H1 (cell line): ENCODE measurements around the gene THOP1. TPM values are rescaled to one million over a fixed set of nuclear protein-coding genes. Genes with fewer than 3 reads are reported as not detected.

Source experiments
- CTCF ChIA-PET: fragments of 300-600 bp; sonication (Branson Sonifier 250); formaldehyde crosslinking; loops from one replicate; lab custom pipeline; 2021; ENCODE audit not compliant: partially characterized antibody; lab: Charles Lee
- POLR2A ChIA-PET: fragments of 300-600 bp; sonication (Branson Sonifier 250); formaldehyde crosslinking; loops from one replicate; lab custom pipeline; 2021; ENCODE audit warnings: inconsistent platforms; ENCODE audit not compliant: partially characterized antibody; lab: Charles Lee
- DNase-seq, 2 experiments: peaks; one replicate each; pipeline versions ENCODE4 v3.0.0 to v3.0.0-alpha.2; 2010 to 2022; ENCODE audit warnings: low spot score in 2 of 2, low read depth in 1 of 2, mixed read lengths in 1 of 2
- FAIRE-seq: peaks from 2 replicates; lab custom pipeline; 2011; peaks lifted over from hg19 to GRCh38; lab: Jason Lieb, UNC
- H2AFZ ChIP-seq: 2 replicates; pipeline ENCODE4 v1.8.1; 2012; ENCODE audit warnings: low read length, inconsistent platforms
- H2AK5ac ChIP-seq: 2 replicates; pipeline ENCODE4 v1.6.1; 2013; ENCODE audit warnings: low read depth, low read length
- H2BK120ac ChIP-seq: replicated peaks from 2 replicates; pipeline ENCODE3; 2013; ENCODE audit warnings: low read depth, low read length, inconsistent platforms
- H2BK12ac ChIP-seq: 2 replicates; pipeline ENCODE4 v1.6.1; 2013; ENCODE audit warnings: low read depth, low read length
- H2BK15ac ChIP-seq: 2 replicates; pipeline ENCODE4 v1.6.1; 2013; ENCODE audit warnings: low read length
- H2BK20ac ChIP-seq: 2 replicates; pipeline ENCODE4 v1.6.1; 2013; ENCODE audit warnings: low read length
- H2BK5ac ChIP-seq: 2 replicates; pipeline ENCODE4 v1.6.1; 2013; ENCODE audit warnings: low read depth, low read length
- H3K14ac ChIP-seq: 2 replicates; pipeline ENCODE4 v1.6.1; 2013; ENCODE audit warnings: inconsistent platforms; ENCODE audit not compliant: insufficient read length
- H3K18ac ChIP-seq: 2 replicates; pipeline ENCODE4 v1.6.1; 2013; ENCODE audit warnings: low read length; ENCODE audit errors: extremely low read depth
- H3K23ac ChIP-seq: 2 replicates; pipeline ENCODE4 v1.6.1; 2013; ENCODE audit warnings: inconsistent platforms; ENCODE audit not compliant: insufficient read length
- H3K23me2 ChIP-seq: 2 replicates; pipeline ENCODE4 v1.6.1; 2013; ENCODE audit warnings: low read depth, low read length
- H3K27ac ChIP-seq: 2 replicates; pipeline ENCODE4 v1.6.1; 2011; ENCODE audit warnings: low read depth, low read length, inconsistent platforms
- H3K27me3 ChIP-seq, 4 experiments: replicated peaks in 1 of 4; 1 replicate in 1 of 4; 2 replicates in 3 of 4; pipeline versions ENCODE4 v1.6.1 to v1.8.1; 2011 to 2013; ENCODE audit warnings: low read length in 3 of 4, mild to moderate bottlenecking in 3 of 4, inconsistent platforms in 2 of 4, mixed read lengths in 2 of 4, moderate library complexity in 1 of 4; ENCODE audit not compliant: control insufficient read depth in 3 of 4, insufficient read depth in 3 of 4; ENCODE audit errors: extremely low read depth in 1 of 4
- H3K36me3 ChIP-seq, 4 experiments: 2 replicates each; pipeline versions ENCODE4 v1.6.1 to v1.8.1; 2011 to 2013; ENCODE audit warnings: mild to moderate bottlenecking in 4 of 4, low read length in 3 of 4, moderate library complexity in 2 of 4, control low read depth in 1 of 4, inconsistent platforms in 1 of 4; ENCODE audit not compliant: insufficient read depth in 4 of 4, control insufficient read depth in 2 of 4
- H3K4ac ChIP-seq: replicated peaks from 2 replicates; pipeline ENCODE3; 2013; ENCODE audit warnings: low read length, low read depth, mixed read lengths, inconsistent platforms; ENCODE audit not compliant: insufficient read length
- H3K4me1 ChIP-seq, 4 experiments: replicated peaks in 1 of 4; 1 replicate in 1 of 4; 2 replicates in 3 of 4; pipeline versions ENCODE4 v1.6.1 to v1.8.1; 2011 to 2013; ENCODE audit warnings: low read length in 3 of 4, inconsistent platforms in 2 of 4, mixed read lengths in 1 of 4; ENCODE audit not compliant: insufficient read depth in 4 of 4, control insufficient read depth in 3 of 4
- H3K4me2 ChIP-seq, 2 experiments: 2 replicates each; pipeline versions ENCODE4 v1.6.1 to v1.8.1; 2011 to 2013; ENCODE audit warnings: low read depth in 2 of 2, low read length in 2 of 2, control low read depth in 1 of 2, inconsistent platforms in 1 of 2, mild to moderate bottlenecking in 1 of 2; ENCODE audit not compliant: insufficient read depth in 1 of 2
- H3K4me3 ChIP-seq, 4 experiments: fragments of 200-600, 300-600 bp in 1 of 4; sonication (generic), shearing (Covaris generic), sonication (Bioruptor Twin) in 1 of 4; 2 replicates each; pipeline versions ENCODE4 v1.5.1 to v1.8.1; 2011 to 2016; ENCODE audit warnings: low read length in 4 of 4, low read depth in 3 of 4, control low read depth in 2 of 4, inconsistent platforms in 2 of 4, mild to moderate bottlenecking in 2 of 4, mixed read lengths in 1 of 4, moderate library complexity in 1 of 4; ENCODE audit not compliant: insufficient read depth in 2 of 4; ENCODE audit errors: extremely low read depth in 1 of 4
- H3K56ac ChIP-seq: replicated peaks from 2 replicates; pipeline ENCODE3; 2013; ENCODE audit warnings: low read depth, mild to moderate bottlenecking, mixed read lengths, low read length, inconsistent platforms; ENCODE audit not compliant: insufficient read length
- H3K79me1 ChIP-seq: 2 replicates; pipeline ENCODE4 v1.6.1; 2013; ENCODE audit warnings: low read depth, low read length, control low read depth
- H3K79me2 ChIP-seq, 2 experiments: 2 replicates each; pipeline versions ENCODE4 v1.6.1 to v1.8.1; 2012 to 2013; ENCODE audit warnings: low read length in 2 of 2, mild to moderate bottlenecking in 2 of 2, inconsistent platforms in 1 of 2; ENCODE audit not compliant: insufficient read depth in 2 of 2, control insufficient read depth in 1 of 2
- H3K9ac ChIP-seq, 4 experiments: replicated peaks in 1 of 4; 1 replicate in 1 of 4; 2 replicates in 3 of 4; pipeline versions ENCODE4 v1.6.1 to v1.8.1; 2011 to 2013; ENCODE audit warnings: low read depth in 3 of 4, low read length in 3 of 4, control low read depth in 2 of 4, mild to moderate bottlenecking in 2 of 4, moderate library complexity in 2 of 4, inconsistent platforms in 1 of 4; ENCODE audit errors: extremely low read depth in 1 of 4
- H3K9me3 ChIP-seq, 2 experiments: 2 replicates each; pipeline versions ENCODE4 v1.6.1 to v1.8.1; 2012 to 2013; ENCODE audit warnings: mild to moderate bottlenecking in 2 of 2, moderate library complexity in 2 of 2, control low read depth in 1 of 2, inconsistent platforms in 1 of 2, low read depth in 1 of 2, low read length in 1 of 2, mixed read lengths in 1 of 2; ENCODE audit not compliant: insufficient read depth in 2 of 2
- H4K20me1 ChIP-seq, 2 experiments: replicated peaks in 1 of 2; 2 replicates each; pipeline versions ENCODE3 to v1.8.1; 2011 to 2013; ENCODE audit warnings: inconsistent platforms in 2 of 2, low read length in 2 of 2, mild to moderate bottlenecking in 1 of 2; ENCODE audit not compliant: insufficient read depth in 2 of 2, control insufficient read depth in 1 of 2
- H4K5ac ChIP-seq: 2 replicates; pipeline ENCODE4 v1.6.1; 2013; ENCODE audit warnings: low read length, low read depth, mixed read lengths, inconsistent platforms; ENCODE audit not compliant: insufficient read length
- H4K8ac ChIP-seq: 2 replicates; pipeline ENCODE4 v1.8.0; 2013; ENCODE audit warnings: mild to moderate bottlenecking, moderate library complexity, low read length, inconsistent platforms; ENCODE audit not compliant: insufficient read depth; ENCODE audit errors: extremely low read depth
- H4K91ac ChIP-seq: replicated peaks from 2 replicates; pipeline ENCODE3; 2013; ENCODE audit warnings: low read length, mixed read lengths, inconsistent platforms; ENCODE audit not compliant: insufficient read length
- CBX5 ChIP-seq: fragments of 300-800, 300-1000 bp; sonication (generic); IDR thresholded peaks from 2 replicates; pipeline ENCODE4 v1.7.1; 2016; ENCODE audit warnings: antibody characterized with exemption, low read length, low read depth
- CEBPB ChIP-seq: IDR thresholded peaks from 2 replicates; pipeline ENCODE4 v1.6.1; 2012; ENCODE audit warnings: low read depth, low read length
- E2F6 ChIP-seq: IDR thresholded peaks from 2 replicates; pipeline ENCODE4 v1.6.1; 2012; ENCODE audit warnings: inconsistent platforms
- EGR1 ChIP-seq: IDR thresholded peaks from 2 replicates; pipeline ENCODE4 v1.6.1; 2011; ENCODE audit warnings: low read depth, low read length, borderline replicate concordance
- JUN ChIP-seq: IDR thresholded peaks from 2 replicates; pipeline ENCODE4 v1.6.1; 2011; ENCODE audit warnings: low read depth, mild to moderate bottlenecking, improper control_type of control experiment, low read length
- RXRA ChIP-seq: IDR thresholded peaks from 2 replicates; pipeline ENCODE4 v1.6.1; 2011; ENCODE audit warnings: low read depth, mild to moderate bottlenecking, low read length, moderate library complexity; ENCODE audit not compliant: insufficient read depth
- WGBS, 2 experiments: shearing (Covaris generic) in 1 of 2; methylation state at CpG; one replicate each; pipeline versions ENCODE4 v1.1.6 to v1.1.7; 2013 to 2015; ENCODE audit warnings: low lambda C conversion rate in 2 of 2, mixed read lengths in 2 of 2, inconsistent platforms in 1 of 2, low coverage in 1 of 2, missing lambda C conversion rate in 1 of 2; ENCODE audit not compliant: insufficient replicate concordance in 2 of 2, insufficient coverage in 1 of 2, insufficient read length in 1 of 2; ENCODE audit errors: extremely low coverage in 1 of 2, missing lambda C conversion rate in 1 of 2; 5-methylcytosine and 5-hydroxymethylcytosine counted together
- polyA plus RNA-seq, 7 experiments: library from polyadenylated mRNA; depleted of rRNA in 3 of 7; stranded (reverse) in 5 of 7; unstranded in 2 of 7; fragments of >200 nt in 5 of 7; fragments of 200-250 nt in 2 of 7; gene quantifications; 1 replicate in 5 of 7; 2 replicates in 1 of 7; 4 replicates in 1 of 7; pipeline versions ENCODE4 v1.2.1 to v1.2.3, GENCODE V29; 2011 to 2013; ENCODE audit warnings: missing spikeins in 2 of 7, mixed read lengths in 2 of 7
- total RNA-seq: library from RNA; stranded (reverse); fragmentation: NEBNext Ultra II Directional; extraction: Animal tissue kit (Norgen Biotek cat#: 25700); gene quantifications from 2 replicates; pipeline ENCODE4 v1.2.1, GENCODE V29; 2021

THOP1 gene
- total and polyA plus RNA-seq, 2 of the 8 experiments (the other 6 are each of a cell fraction or from before 2014, with no cell fraction given): 136 to 159 TPM

- H4K5ac ChIP-seq: no peak overlapping the region
- no peak for DNase-seq
- H3K14ac ChIP-seq: no peak overlapping the region
- no peaks in the 10 kb centered on the region for H4K20me1 ChIP-seq
- no peak overlapping the region for H4K91ac ChIP-seq
- TF ChIP-seq CEBPB (no peak), E2F6 (no peak), CBX5 (no peak), RXRA (no peak), JUN (no peak), EGR1 (no peak)
- WGBS, 2 experiments: 79% methylated on average over 4 of the region's 4 CpGs; no CpG with 5 or more reads in 1 of the 2 experiments
- H3K27ac ChIP-seq: no peak overlapping the region
- no peaks in the 10 kb centered on the region; the same call in 1 of the 2 replicates for H3K23me2 ChIP-seq
- no peak for FAIRE-seq
- H2BK5ac ChIP-seq: no peak overlapping the region
- no peak overlapping the region for H2BK12ac ChIP-seq
- H3K4me1 ChIP-seq: no peaks in the 10 kb centered on the region; a peak in 3 of 7 replicates
- H3K4ac ChIP-seq: no peak overlapping the region
- no peak overlapping the region for H4K8ac ChIP-seq
- no peak overlapping the region for H3K56ac ChIP-seq
- CTCF ChIA-PET: interaction anchor here (0.6 to 1.7 kb wide), 2 partner anchors 17 to 276 kb away, joined by 4 to 8 read pairs; partner anchors contain the start of gene ZNF554
- H3K4me3 ChIP-seq: no peak overlapping the region
- H2AFZ ChIP-seq: no peak overlapping the region
- H3K79me1 ChIP-seq: no peaks in the 10 kb centered on the region
- H3K79me2 ChIP-seq: no peaks in the 10 kb centered on the region
- peaks cover 0 to 5% (median 2%) of the 10 kb centered on the region in 4 experiments; a peak in 3 of 7 replicates for H3K27me3 ChIP-seq
- H3K36me3 ChIP-seq: peaks cover 5 to 37% (median 14%) of the 10 kb centered on the region in 4 experiments; a peak in 5 of 8 replicates
- H2BK120ac ChIP-seq: no peak overlapping the region
- no peak overlapping the region for H2BK15ac ChIP-seq
- H3K9ac ChIP-seq: no peak overlapping the region
- H2AK5ac ChIP-seq: no peak overlapping the region
- peaks cover 45 to 62% of the 10 kb centered on the region in 2 experiments for H3K9me3 ChIP-seq
- H2BK20ac ChIP-seq: no peak overlapping the region
- POLR2A ChIA-PET: no interaction called here
- no peak overlapping the region for H3K4me2 ChIP-seq
- no peak overlapping the region for H3K23ac ChIP-seq
- no peak overlapping the region for H3K18ac ChIP-seq
Measured at GRCh38 chr19:2837430-2837829, 52.1 kb downstream of the THOP1 start.
